GM23338 (cell line): Measurements from ENCODE around the gene PRG3. TPM values are rescaled to one million over a fixed set of nuclear protein-coding genes. Genes with fewer than 3 reads are reported as not detected.

ENCODE experiments used
- ATAC-seq: fragments of 200-7000 bp; cut with Tn5 transposase; 3 replicates; pipeline ENCODE4 v1.9.1; 2020
- DNase-seq: peaks from one replicate; pipeline ENCODE4 v3.0.0-alpha.2; 2015; ENCODE audit warnings: low spot score
- H2AFZ ChIP-seq: fragments of 200-600 bp; sonication (generic); 2 replicates; pipeline ENCODE4 v1.8.0; 2016; ENCODE audit warnings: antibody characterized with exemption, mild to moderate bottlenecking, moderate library complexity
- H3F3A ChIP-seq: fragments of 200-600 bp; sonication (generic); replicated peaks from 2 replicates; pipeline ENCODE4 v1.8.0; 2017; ENCODE audit warnings: antibody characterized with exemption, mixed run types, low read depth
- H3K27ac ChIP-seq: fragments of 200-600 bp; sonication (generic); 2 replicates; pipeline ENCODE4 v1.6.1; 2016; ENCODE audit warnings: low read depth
- H3K27me3 ChIP-seq: fragments of 200-600 bp; sonication (generic); 2 replicates; pipeline ENCODE4 v1.8.0; 2016; ENCODE audit warnings: mild to moderate bottlenecking, mixed run types, moderate library complexity; ENCODE audit not compliant: insufficient read depth
- H3K36me3 ChIP-seq: fragments of 200-600 bp; sonication (generic); 2 replicates; pipeline ENCODE4 v1.8.0; 2016; ENCODE audit warnings: mild to moderate bottlenecking; ENCODE audit not compliant: insufficient read depth
- H3K4me1 ChIP-seq: fragments of 200-600 bp; sonication (generic); 2 replicates; pipeline ENCODE4 v1.8.0; 2016; ENCODE audit warnings: mild to moderate bottlenecking, moderate library complexity; ENCODE audit not compliant: insufficient read depth
- H3K4me2 ChIP-seq: fragments of 200-600 bp; sonication (generic); 2 replicates; pipeline ENCODE4 v1.7.1; 2017; ENCODE audit warnings: mixed run types
- H3K4me3 ChIP-seq: fragments of 200-600 bp; sonication (generic); 2 replicates; pipeline ENCODE4 v1.6.1; 2016; ENCODE audit warnings: mixed run types
- H3K79me2 ChIP-seq: fragments of 200-600 bp; sonication (generic); replicated peaks from 2 replicates; pipeline ENCODE4 v1.8.0; 2017; ENCODE audit warnings: mild to moderate bottlenecking; ENCODE audit not compliant: insufficient read depth
- H3K9me2 ChIP-seq: fragments of 200-600 bp; sonication (generic); 2 replicates; pipeline ENCODE4 v1.8.0; 2017; ENCODE audit not compliant: insufficient read depth
- H4K20me1 ChIP-seq: fragments of 200-600 bp; sonication (generic); replicated peaks from 2 replicates; pipeline ENCODE4 v1.8.0; 2017; ENCODE audit warnings: mild to moderate bottlenecking; ENCODE audit not compliant: insufficient read depth
- H3K27ac Mint-ChIP-seq: 2 replicates; pipeline ENCODE4 v1.8.0; 2020; ENCODE audit warnings: inconsistent platforms, mild to moderate bottlenecking, moderate library complexity, mixed read lengths
- H3K27me3 Mint-ChIP-seq: 3 replicates; pipeline ENCODE4 v1.8.0; 2022; ENCODE audit warnings: low read depth, mild to moderate bottlenecking, moderate library complexity, mixed read lengths, inconsistent platforms; ENCODE audit not compliant: insufficient read depth, poor library complexity
- H3K36me3 Mint-ChIP-seq: 3 replicates; pipeline ENCODE4 v1.8.0; 2021; ENCODE audit warnings: low read depth, mild to moderate bottlenecking, inconsistent platforms, moderate library complexity, mixed read lengths
- H3K4me1 Mint-ChIP-seq: 3 replicates; pipeline ENCODE4 v1.8.0; 2020; ENCODE audit warnings: mild to moderate bottlenecking, inconsistent platforms, mixed read lengths
- H3K4me3 Mint-ChIP-seq: 3 replicates; pipeline ENCODE4 v1.8.0; 2021; ENCODE audit warnings: moderate library complexity, mild to moderate bottlenecking, inconsistent platforms, mixed read lengths
- H3K9me3 Mint-ChIP-seq: 3 replicates; pipeline ENCODE4 v1.8.0; 2020; ENCODE audit warnings: moderate library complexity, mild to moderate bottlenecking, inconsistent platforms, mixed read lengths
- CREB1 ChIP-seq: fragments of 250-450 bp; sonication (Bioruptor Pico); IDR thresholded peaks from 2 replicates; pipeline ENCODE4 v1.5.0; 2020; ENCODE audit warnings: low read depth, mild to moderate bottlenecking, moderate library complexity
- CTCF ChIP-seq, 2 experiments: fragments of 200-600 bp in 1 of 2; sonication (generic) in 1 of 2; conservative IDR thresholded peaks; 2 replicates each; pipeline versions ENCODE4 v1.5.1 to v1.6.1; 2016 to 2017; ENCODE audit warnings: antibody characterized with exemption in 2 of 2, low read depth in 2 of 2, mild to moderate bottlenecking in 2 of 2, moderate library complexity in 1 of 2
- EZH2 ChIP-seq: fragments of 200-600 bp; sonication (generic); IDR thresholded peaks from one replicate; pipeline ENCODE4 v1.8.0; 2017; ENCODE audit warnings: antibody characterized with exemption, mild to moderate bottlenecking, low read depth; ENCODE audit not compliant: unreplicated experiment
- EZH2phosphoT487 ChIP-seq: fragments of 200-600 bp; sonication (generic); IDR thresholded peaks from one replicate; pipeline ENCODE4 v1.8.1; 2018; ENCODE audit warnings: antibody characterized with exemption; ENCODE audit not compliant: unreplicated experiment
- JUNB ChIP-seq: IDR thresholded peaks from one replicate; pipeline ENCODE4 v1.6.1; 2016; ENCODE audit warnings: antibody characterized with exemption; ENCODE audit not compliant: unreplicated experiment
- NANOG ChIP-seq: IDR thresholded peaks from 2 replicates; pipeline ENCODE4 v1.6.1; 2016; ENCODE audit warnings: antibody characterized with exemption, borderline replicate concordance
- POLR2AphosphoS5 ChIP-seq: IDR thresholded peaks from 2 replicates; pipeline ENCODE4 v1.6.1; 2016; ENCODE audit warnings: antibody characterized with exemption, low read depth
- STAT1 ChIP-seq: IDR thresholded peaks from one replicate; pipeline ENCODE4 v1.6.1; 2016; ENCODE audit warnings: antibody characterized with exemption; ENCODE audit not compliant: unreplicated experiment
- ZNF114 ChIP-seq: fragments of 250-450 bp; sonication (Bioruptor Pico); IDR thresholded peaks from 2 replicates; pipeline ENCODE4 v1.5.0; 2020; ENCODE audit warnings: mild to moderate bottlenecking, moderate library complexity
- ZNF331 ChIP-seq: fragments of 250-450 bp; sonication (Bioruptor Pico); IDR thresholded peaks from 2 replicates; pipeline ENCODE4 v1.5.0; 2020; ENCODE audit warnings: low read depth, mild to moderate bottlenecking, moderate library complexity
- ZNF462 ChIP-seq: fragments of 250-450 bp; sonication (Bioruptor Pico); IDR thresholded peaks from 2 replicates; pipeline ENCODE4 v1.5.0; 2020; ENCODE audit warnings: mild to moderate bottlenecking, moderate library complexity
- polyA plus RNA-seq: library from polyadenylated mRNA; unstranded; fragments of >200 nt; fragmentation: Nextera tagmentation; extraction: Ambion mirVana; gene quantifications from 2 replicates; pipeline ENCODE4 v1.2.1, GENCODE V29; 2016
- total RNA-seq: library from RNA; depleted of rRNA; stranded (reverse); fragments of >200 nt; shearing (Covaris generic); gene quantifications from 2 replicates; pipeline ENCODE4 v1.2.3, GENCODE V29; 2014
- TF ChIP-seq, protein P1 (sequence below): IDR thresholded peaks from one replicate; pipeline ENCODE4 v1.6.1; 2018; ENCODE audit warnings: antibody characterized with exemption; ENCODE audit not compliant: unreplicated experiment
- TF ChIP-seq, protein P2 (sequence below): IDR thresholded peaks from 2 replicates; pipeline ENCODE4 v1.6.1; 2016; ENCODE audit warnings: antibody characterized with exemption

The PRG3 gene
- total and polyA plus RNA-seq, 2 experiments from 2014 or later = not detected

- H3F3A ChIP-seq = no peaks in the 10 kb centered on the region
- H3K4me1 Mint-ChIP-seq = no peaks in the 10 kb centered on the region
- H3K4me2 ChIP-seq = no peak overlapping the region
- no peak overlapping the region for H3K27ac Mint-ChIP-seq
- TF ChIP-seq JUNB = no peak
- TF ChIP-seq ZNF462 (CRISPR knock-in tag) = no peak
- TF ChIP-seq ZNF114 (CRISPR knock-in tag) = no peak
- no peak for TF ChIP-seq CREB1 (CRISPR knock-in tag)
- TF ChIP-seq ZNF331 (CRISPR knock-in tag) = no peak
- no peak for TF ChIP-seq EZH2phosphoT487
- TF ChIP-seq CTCF (conservative IDR thresholded peaks at IDR 0.05; ENCODE audit: low read depth in 2 of 2) = no peak
- TF ChIP-seq, protein P1, sequence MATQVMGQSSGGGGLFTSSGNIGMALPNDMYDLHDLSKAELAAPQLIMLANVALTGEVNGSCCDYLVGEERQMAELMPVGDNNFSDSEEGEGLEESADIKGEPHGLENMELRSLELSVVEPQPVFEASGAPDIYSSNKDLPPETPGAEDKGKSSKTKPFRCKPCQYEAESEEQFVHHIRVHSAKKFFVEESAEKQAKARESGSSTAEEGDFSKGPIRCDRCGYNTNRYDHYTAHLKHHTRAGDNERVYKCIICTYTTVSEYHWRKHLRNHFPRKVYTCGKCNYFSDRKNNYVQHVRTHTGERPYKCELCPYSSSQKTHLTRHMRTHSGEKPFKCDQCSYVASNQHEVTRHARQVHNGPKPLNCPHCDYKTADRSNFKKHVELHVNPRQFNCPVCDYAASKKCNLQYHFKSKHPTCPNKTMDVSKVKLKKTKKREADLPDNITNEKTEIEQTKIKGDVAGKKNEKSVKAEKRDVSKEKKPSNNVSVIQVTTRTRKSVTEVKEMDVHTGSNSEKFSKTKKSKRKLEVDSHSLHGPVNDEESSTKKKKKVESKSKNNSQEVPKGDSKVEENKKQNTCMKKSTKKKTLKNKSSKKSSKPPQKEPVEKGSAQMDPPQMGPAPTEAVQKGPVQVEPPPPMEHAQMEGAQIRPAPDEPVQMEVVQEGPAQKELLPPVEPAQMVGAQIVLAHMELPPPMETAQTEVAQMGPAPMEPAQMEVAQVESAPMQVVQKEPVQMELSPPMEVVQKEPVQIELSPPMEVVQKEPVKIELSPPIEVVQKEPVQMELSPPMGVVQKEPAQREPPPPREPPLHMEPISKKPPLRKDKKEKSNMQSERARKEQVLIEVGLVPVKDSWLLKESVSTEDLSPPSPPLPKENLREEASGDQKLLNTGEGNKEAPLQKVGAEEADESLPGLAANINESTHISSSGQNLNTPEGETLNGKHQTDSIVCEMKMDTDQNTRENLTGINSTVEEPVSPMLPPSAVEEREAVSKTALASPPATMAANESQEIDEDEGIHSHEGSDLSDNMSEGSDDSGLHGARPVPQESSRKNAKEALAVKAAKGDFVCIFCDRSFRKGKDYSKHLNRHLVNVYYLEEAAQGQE = no peak
- TF ChIP-seq, protein P2, sequence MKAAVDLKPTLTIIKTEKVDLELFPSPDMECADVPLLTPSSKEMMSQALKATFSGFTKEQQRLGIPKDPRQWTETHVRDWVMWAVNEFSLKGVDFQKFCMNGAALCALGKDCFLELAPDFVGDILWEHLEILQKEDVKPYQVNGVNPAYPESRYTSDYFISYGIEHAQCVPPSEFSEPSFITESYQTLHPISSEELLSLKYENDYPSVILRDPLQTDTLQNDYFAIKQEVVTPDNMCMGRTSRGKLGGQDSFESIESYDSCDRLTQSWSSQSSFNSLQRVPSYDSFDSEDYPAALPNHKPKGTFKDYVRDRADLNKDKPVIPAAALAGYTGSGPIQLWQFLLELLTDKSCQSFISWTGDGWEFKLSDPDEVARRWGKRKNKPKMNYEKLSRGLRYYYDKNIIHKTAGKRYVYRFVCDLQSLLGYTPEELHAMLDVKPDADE = no peak
- TF ChIP-seq NANOG = no peak
- TF ChIP-seq POLR2AphosphoS5 = no peak
- no peak for TF ChIP-seq STAT1
- no peak for TF ChIP-seq EZH2
- H2AFZ ChIP-seq = no peak overlapping the region
- no peaks in the 10 kb centered on the region for H3K9me3 Mint-ChIP-seq
- DNase-seq = no peak
- H3K36me3 ChIP-seq = no peaks in the 10 kb centered on the region
- H3K79me2 ChIP-seq = no peaks in the 10 kb centered on the region
- no peak overlapping the region for H3K4me3 Mint-ChIP-seq
- no peak overlapping the region for H3K4me3 ChIP-seq
- peaks cover 2% of the 10 kb centered on the region for H3K27me3 Mint-ChIP-seq
- H3K27me3 ChIP-seq = no peaks in the 10 kb centered on the region
- no peaks in the 10 kb centered on the region for H3K4me1 ChIP-seq
- H3K36me3 Mint-ChIP-seq = no peaks in the 10 kb centered on the region
- ATAC-seq = no peak
- H3K9me2 ChIP-seq = no peaks in the 10 kb centered on the region; the same call in 1 of the 2 replicates
- no peaks in the 10 kb centered on the region for H4K20me1 ChIP-seq
- no peak overlapping the region for H3K27ac ChIP-seq
These were observed 18.3 kb upstream of the PRG3 start for GRCh38 chr11:57399221-57399620.
